Upper lobe of right lung (tissue), 1 donor: ENCODE measurements around the gene NISCH. TPM values are rescaled to one million over a fixed set of nuclear protein-coding genes. Genes with fewer than 3 reads are reported as not detected.

Experiments used
- ATAC-seq: fragments of 200-7000 bp; cut with Tn5 transposase; one replicate; pipeline ENCODE4 v1.9.1; 2020; ENCODE audit warnings: mild to moderate bottlenecking, moderate library complexity
- DNase-seq: peaks from one replicate; pipeline ENCODE4 v3.0.0-alpha.2; 2020
- H3K27ac ChIP-seq: fragments of 200-600 bp; one replicate; pipeline ENCODE4 v1.8.0; 2022
- H3K27me3 ChIP-seq: fragments of 200-600 bp; one replicate; pipeline ENCODE4 v1.8.0; 2022; ENCODE audit warnings: mild to moderate bottlenecking
- H3K36me3 ChIP-seq: fragments of 200-600 bp; one replicate; pipeline ENCODE4 v1.8.0; 2022
- H3K4me1 ChIP-seq: fragments of 200-600 bp; one replicate; pipeline ENCODE4 v1.8.0; 2022
- H3K4me3 ChIP-seq: fragments of 200-600 bp; one replicate; pipeline ENCODE4 v1.8.0; 2022; ENCODE audit warnings: mild to moderate bottlenecking
- H3K9me3 ChIP-seq: fragments of 200-600 bp; one replicate; pipeline ENCODE4 v1.8.0; 2022
- CTCF ChIP-seq: fragments of 200-600 bp; IDR thresholded peaks from one replicate; pipeline ENCODE4 v1.8.0; 2022; ENCODE audit warnings: antibody characterized with exemption
- intact Hi-C: fragments of 100-400 bp; cut with DNase I; formaldehyde crosslinking; loops from one replicate; pipeline ENCODE4 v1.11.0; 2022
- total RNA-seq: library from RNA; stranded (reverse); fragmentation: NEBNext Ultra II Directional; extraction: Animal tissue kit (Norgen Biotek cat#: 25700); gene quantifications from one replicate; pipeline ENCODE4 v1.2.1, GENCODE V29; 2021
- donor health status: DM: no; HTN: yes; CAD: no; lungs with severe emphysema.

Gene NISCH
- total RNA-seq, 1 donor from 2014 or later, result 94.6 TPM

DNA sequence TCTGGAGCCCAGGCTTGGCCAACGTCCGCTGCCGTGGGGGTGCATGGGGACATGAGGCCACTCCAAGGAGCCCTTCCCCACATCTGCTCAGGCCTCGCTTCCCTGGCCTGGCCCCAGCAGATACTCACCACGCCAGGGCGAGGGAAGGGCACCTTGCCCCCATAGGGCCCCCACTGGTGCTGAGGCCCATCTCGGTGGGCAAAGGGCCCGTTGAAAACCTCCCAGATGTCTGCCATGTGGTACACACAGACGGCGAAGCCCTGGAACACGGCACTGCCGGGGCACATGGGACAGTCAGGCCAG, 15.2 kb upstream of the NISCH start:
- ATAC-seq (no peak), DNase-seq (peak; percentile 56)
- intact Hi-C loops, result no loop called here
- Histone ChIP-seq H3K27me3 (no peaks in the 10 kb centered on the region), H3K27ac (no peak overlapping the region), H3K36me3 (no peaks in the 10 kb centered on the region), H3K4me3 (no peak overlapping the region), H3K9me3 (no peaks in the 10 kb centered on the region), H3K4me1 (peaks cover 5% of the 10 kb centered on the region)
- no peak for TF ChIP-seq CTCF

DNA sequence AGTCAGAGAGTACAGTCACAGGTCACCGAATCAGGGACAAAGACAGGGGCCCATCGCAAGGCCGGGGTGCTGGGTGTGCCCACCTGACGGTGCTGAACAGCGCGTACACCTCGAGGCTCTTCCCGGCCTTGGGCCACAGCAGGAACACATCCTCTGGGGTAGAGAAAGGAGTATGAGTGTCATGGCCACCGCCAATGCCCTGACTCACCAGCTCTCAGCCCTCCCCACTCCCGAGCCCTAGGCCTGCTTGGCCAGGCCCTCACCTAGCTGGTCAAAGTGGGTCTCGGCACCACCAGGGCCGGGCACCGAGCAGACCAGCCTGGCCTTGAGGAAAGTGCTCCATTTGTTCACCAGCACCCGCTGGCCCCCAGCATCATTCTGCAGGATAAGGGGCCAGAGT, 14.7 kb upstream of the NISCH start:
- DNase-seq (peak; percentile 51), ATAC-seq (no peak)
- TF ChIP-seq CTCF, result no peak
- Histone ChIP-seq H3K27me3 (no peaks in the 10 kb centered on the region), H3K4me1 (peaks cover 5% of the 10 kb centered on the region), H3K4me3 (no peak overlapping the region), H3K27ac (no peak overlapping the region), H3K36me3 (no peaks in the 10 kb centered on the region), H3K9me3 (no peaks in the 10 kb centered on the region)
- intact Hi-C loops, result no loop called here

GRCh38 chr3:52441091-52441771, 14.2 kb upstream of the NISCH start:
- TF ChIP-seq CTCF, result no peak
- peak; percentile 59 for DNase-seq

DNA sequence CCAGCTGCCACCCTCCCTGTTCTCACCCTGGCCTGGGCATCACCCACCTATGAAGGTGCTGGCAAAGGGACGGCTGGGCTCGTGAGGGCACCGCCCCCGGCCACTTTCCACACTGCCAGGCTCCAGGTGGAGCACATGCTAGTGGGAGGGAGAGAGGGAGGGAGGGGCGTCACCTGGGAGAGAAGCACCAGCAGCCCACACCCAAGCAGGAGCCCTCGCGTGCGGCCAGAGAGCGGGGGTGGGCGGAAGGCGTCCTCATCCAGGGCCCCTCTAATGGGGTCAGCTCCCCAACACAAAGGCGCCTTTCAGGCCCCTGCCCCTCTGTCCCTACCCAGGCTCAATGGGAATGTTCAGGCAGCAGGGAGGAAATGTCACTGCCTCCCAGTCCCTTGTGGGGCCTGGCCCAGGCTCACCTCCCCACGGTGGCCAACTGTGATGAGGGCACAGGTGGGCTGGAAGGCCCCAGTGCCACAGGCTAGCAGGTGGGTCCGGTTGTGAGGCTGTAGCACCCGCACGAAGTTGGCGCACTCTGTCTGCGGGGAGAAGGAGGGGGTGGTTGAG, 13.6 kb upstream of the NISCH start:
- Histone ChIP-seq H3K4me3 (no peak overlapping the region), H3K4me1 (peaks cover 5% of the 10 kb centered on the region), H3K36me3 (no peaks in the 10 kb centered on the region), H3K27ac (no peak overlapping the region), H3K27me3 (no peaks in the 10 kb centered on the region), H3K9me3 (no peaks in the 10 kb centered on the region)
- no peak for ATAC-seq
- no peak for TF ChIP-seq CTCF
- DNase-seq, result peak; percentile 48
- intact Hi-C loops, result no loop called here

More at GRCh38 chr3:52441091-52441771, 14.2 kb upstream of the NISCH start:
- H3K9me3 ChIP-seq, result no peaks in the 10 kb centered on the region
- H3K4me1 ChIP-seq, result peaks cover 5% of the 10 kb centered on the region
- ATAC-seq, result no peak
- H3K36me3 ChIP-seq, result no peaks in the 10 kb centered on the region
- intact Hi-C loops, result no loop called here
- H3K27ac ChIP-seq, result no peak overlapping the region
- H3K4me3 ChIP-seq, result no peak overlapping the region
- H3K27me3 ChIP-seq, result no peaks in the 10 kb centered on the region

DNA sequence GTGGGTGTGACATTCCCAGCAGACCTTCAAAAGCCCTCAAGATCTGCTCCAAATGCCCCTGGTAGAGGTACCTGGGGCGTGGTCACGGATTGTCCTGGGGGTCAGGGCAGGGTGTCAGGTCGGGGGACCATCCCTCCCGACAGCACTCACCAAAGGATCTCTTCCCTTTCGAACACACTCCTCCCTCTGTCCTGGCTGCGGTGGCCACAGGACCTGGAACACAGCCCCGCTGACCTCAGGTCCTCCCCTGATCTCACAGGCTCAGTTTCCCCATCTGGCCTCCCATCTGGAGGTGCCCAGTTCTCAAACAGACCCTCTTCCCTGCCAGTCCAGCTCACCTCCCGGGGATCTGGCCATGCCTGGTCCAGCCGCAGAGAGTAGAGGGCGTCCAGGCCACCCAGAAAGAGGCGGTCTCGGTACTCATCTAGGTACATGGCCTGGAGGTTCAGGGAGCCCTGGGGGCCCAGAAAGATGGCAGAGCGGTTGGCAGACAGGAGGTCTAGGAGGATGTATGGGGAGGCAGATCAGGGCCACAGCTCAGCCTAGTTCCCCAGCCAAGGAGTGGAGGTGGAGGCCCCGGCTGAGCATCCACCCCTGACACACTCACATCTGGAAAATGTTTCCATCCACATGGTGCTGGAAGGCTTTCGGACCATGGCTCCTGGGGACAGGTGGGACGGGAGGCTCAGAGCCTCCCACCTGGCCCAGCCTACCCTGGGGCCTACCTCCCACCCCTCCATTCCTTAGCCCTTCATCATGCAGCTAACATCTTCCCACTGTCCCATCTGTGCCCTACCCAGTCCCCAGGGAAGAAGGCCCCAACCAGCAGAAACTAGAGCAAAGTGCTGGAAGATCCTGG, 12.8 kb upstream of the NISCH start:
- TF ChIP-seq CTCF, result no peak
- H3K36me3 ChIP-seq, result no peaks in the 10 kb centered on the region
- no peak for DNase-seq
- H3K27ac ChIP-seq, result no peak overlapping the region
- H3K27me3 ChIP-seq, result no peaks in the 10 kb centered on the region
- no peak for ATAC-seq
- no peak overlapping the region for H3K4me3 ChIP-seq
- intact Hi-C loops, result no loop called here
- no peaks in the 10 kb centered on the region for H3K9me3 ChIP-seq
- H3K4me1 ChIP-seq, result peaks cover 5% of the 10 kb centered on the region
